Upper lobe of left lung (tissue), 4 donors: ENCODE data around the gene OR52I1.

ENCODE experiments used
- POLR2AphosphoS5 ChIP-seq, 2 donors: sonication (generic); formaldehyde crosslinking; IDR thresholded peaks; one replicate each; pipeline ENCODE4 v1.5.1; 2017; ENCODE audit warnings: antibody characterized with exemption in 2 of 2
- TF ChIP-seq, protein P1 (sequence below), 6 experiments: fragments of 450-650 bp in 4 of 6; fragments of 200-600 bp in 2 of 6; sonication (generic) in 2 of 6; IDR thresholded peaks; one replicate each; pipeline ENCODE4 v1.5.1; 2016 to 2019; ENCODE audit warnings: antibody characterized with exemption in 6 of 6

DNA sequence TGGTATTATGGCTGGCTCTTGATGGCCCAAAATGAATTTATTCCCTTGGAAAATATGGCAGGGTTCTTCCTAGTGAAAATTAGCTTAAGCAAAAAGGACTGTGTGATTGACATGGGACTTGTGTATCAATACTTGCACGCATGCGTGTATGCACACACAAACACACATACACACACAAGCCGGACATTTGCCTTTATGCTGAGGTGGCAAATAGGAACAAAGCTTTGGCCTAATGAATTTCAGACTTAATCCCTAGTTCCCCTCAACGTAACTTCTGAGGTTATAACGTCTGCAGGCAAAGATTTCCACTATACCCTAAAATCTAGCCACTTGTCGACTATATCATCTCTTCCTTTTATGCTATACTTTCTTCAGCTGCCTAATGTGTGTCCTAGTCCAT is 15.2 kb upstream of the OR52I1 start:
- TF ChIP-seq, protein P1, sequence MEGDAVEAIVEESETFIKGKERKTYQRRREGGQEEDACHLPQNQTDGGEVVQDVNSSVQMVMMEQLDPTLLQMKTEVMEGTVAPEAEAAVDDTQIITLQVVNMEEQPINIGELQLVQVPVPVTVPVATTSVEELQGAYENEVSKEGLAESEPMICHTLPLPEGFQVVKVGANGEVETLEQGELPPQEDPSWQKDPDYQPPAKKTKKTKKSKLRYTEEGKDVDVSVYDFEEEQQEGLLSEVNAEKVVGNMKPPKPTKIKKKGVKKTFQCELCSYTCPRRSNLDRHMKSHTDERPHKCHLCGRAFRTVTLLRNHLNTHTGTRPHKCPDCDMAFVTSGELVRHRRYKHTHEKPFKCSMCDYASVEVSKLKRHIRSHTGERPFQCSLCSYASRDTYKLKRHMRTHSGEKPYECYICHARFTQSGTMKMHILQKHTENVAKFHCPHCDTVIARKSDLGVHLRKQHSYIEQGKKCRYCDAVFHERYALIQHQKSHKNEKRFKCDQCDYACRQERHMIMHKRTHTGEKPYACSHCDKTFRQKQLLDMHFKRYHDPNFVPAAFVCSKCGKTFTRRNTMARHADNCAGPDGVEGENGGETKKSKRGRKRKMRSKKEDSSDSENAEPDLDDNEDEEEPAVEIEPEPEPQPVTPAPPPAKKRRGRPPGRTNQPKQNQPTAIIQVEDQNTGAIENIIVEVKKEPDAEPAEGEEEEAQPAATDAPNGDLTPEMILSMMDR (IDR thresholded peaks at IDR 0.05): no peak
- TF ChIP-seq POLR2AphosphoS5 (IDR thresholded peaks at IDR 0.05): no peak
